GM23338 (cell line): Measurements from ENCODE around the gene HHIPL1. TPM values are rescaled to one million over a fixed set of nuclear protein-coding genes. Genes with fewer than 3 reads are reported as not detected.

ENCODE experiments used
- ATAC-seq: fragments of 200-7000 bp; cut with Tn5 transposase; 3 replicates; pipeline ENCODE4 v1.9.1; 2020
- DNase-seq: peaks from one replicate; pipeline ENCODE4 v3.0.0-alpha.2; 2015; ENCODE audit warnings: low spot score
- H2AFZ ChIP-seq: fragments of 200-600 bp; sonication (generic); 2 replicates; pipeline ENCODE4 v1.8.0; 2016; ENCODE audit warnings: antibody characterized with exemption, mild to moderate bottlenecking, moderate library complexity
- H3F3A ChIP-seq: fragments of 200-600 bp; sonication (generic); replicated peaks from 2 replicates; pipeline ENCODE4 v1.8.0; 2017; ENCODE audit warnings: antibody characterized with exemption, mixed run types, low read depth
- H3K27ac ChIP-seq: fragments of 200-600 bp; sonication (generic); 2 replicates; pipeline ENCODE4 v1.6.1; 2016; ENCODE audit warnings: low read depth
- H3K27me3 ChIP-seq: fragments of 200-600 bp; sonication (generic); 2 replicates; pipeline ENCODE4 v1.8.0; 2016; ENCODE audit warnings: mild to moderate bottlenecking, mixed run types, moderate library complexity; ENCODE audit not compliant: insufficient read depth
- H3K36me3 ChIP-seq: fragments of 200-600 bp; sonication (generic); 2 replicates; pipeline ENCODE4 v1.8.0; 2016; ENCODE audit warnings: mild to moderate bottlenecking; ENCODE audit not compliant: insufficient read depth
- H3K4me1 ChIP-seq: fragments of 200-600 bp; sonication (generic); 2 replicates; pipeline ENCODE4 v1.8.0; 2016; ENCODE audit warnings: mild to moderate bottlenecking, moderate library complexity; ENCODE audit not compliant: insufficient read depth
- H3K4me2 ChIP-seq: fragments of 200-600 bp; sonication (generic); 2 replicates; pipeline ENCODE4 v1.7.1; 2017; ENCODE audit warnings: mixed run types
- H3K4me3 ChIP-seq: fragments of 200-600 bp; sonication (generic); 2 replicates; pipeline ENCODE4 v1.6.1; 2016; ENCODE audit warnings: mixed run types
- H3K79me2 ChIP-seq: fragments of 200-600 bp; sonication (generic); replicated peaks from 2 replicates; pipeline ENCODE4 v1.8.0; 2017; ENCODE audit warnings: mild to moderate bottlenecking; ENCODE audit not compliant: insufficient read depth
- H3K9me2 ChIP-seq: fragments of 200-600 bp; sonication (generic); 2 replicates; pipeline ENCODE4 v1.8.0; 2017; ENCODE audit not compliant: insufficient read depth
- H4K20me1 ChIP-seq: fragments of 200-600 bp; sonication (generic); replicated peaks from 2 replicates; pipeline ENCODE4 v1.8.0; 2017; ENCODE audit warnings: mild to moderate bottlenecking; ENCODE audit not compliant: insufficient read depth
- H3K27ac Mint-ChIP-seq: 2 replicates; pipeline ENCODE4 v1.8.0; 2020; ENCODE audit warnings: inconsistent platforms, mild to moderate bottlenecking, moderate library complexity, mixed read lengths
- H3K27me3 Mint-ChIP-seq: 3 replicates; pipeline ENCODE4 v1.8.0; 2022; ENCODE audit warnings: low read depth, mild to moderate bottlenecking, moderate library complexity, mixed read lengths, inconsistent platforms; ENCODE audit not compliant: insufficient read depth, poor library complexity
- H3K36me3 Mint-ChIP-seq: 3 replicates; pipeline ENCODE4 v1.8.0; 2021; ENCODE audit warnings: low read depth, mild to moderate bottlenecking, inconsistent platforms, moderate library complexity, mixed read lengths
- H3K4me1 Mint-ChIP-seq: 3 replicates; pipeline ENCODE4 v1.8.0; 2020; ENCODE audit warnings: mild to moderate bottlenecking, inconsistent platforms, mixed read lengths
- H3K4me3 Mint-ChIP-seq: 3 replicates; pipeline ENCODE4 v1.8.0; 2021; ENCODE audit warnings: moderate library complexity, mild to moderate bottlenecking, inconsistent platforms, mixed read lengths
- H3K9me3 Mint-ChIP-seq: 3 replicates; pipeline ENCODE4 v1.8.0; 2020; ENCODE audit warnings: moderate library complexity, mild to moderate bottlenecking, inconsistent platforms, mixed read lengths
- CREB1 ChIP-seq: fragments of 250-450 bp; sonication (Bioruptor Pico); IDR thresholded peaks from 2 replicates; pipeline ENCODE4 v1.5.0; 2020; ENCODE audit warnings: low read depth, mild to moderate bottlenecking, moderate library complexity
- EZH2 ChIP-seq: fragments of 200-600 bp; sonication (generic); IDR thresholded peaks from one replicate; pipeline ENCODE4 v1.8.0; 2017; ENCODE audit warnings: antibody characterized with exemption, mild to moderate bottlenecking, low read depth; ENCODE audit not compliant: unreplicated experiment
- EZH2phosphoT487 ChIP-seq: fragments of 200-600 bp; sonication (generic); IDR thresholded peaks from one replicate; pipeline ENCODE4 v1.8.1; 2018; ENCODE audit warnings: antibody characterized with exemption; ENCODE audit not compliant: unreplicated experiment
- NANOG ChIP-seq: IDR thresholded peaks from 2 replicates; pipeline ENCODE4 v1.6.1; 2016; ENCODE audit warnings: antibody characterized with exemption, borderline replicate concordance
- POLR2AphosphoS5 ChIP-seq: IDR thresholded peaks from 2 replicates; pipeline ENCODE4 v1.6.1; 2016; ENCODE audit warnings: antibody characterized with exemption, low read depth
- STAT1 ChIP-seq: IDR thresholded peaks from one replicate; pipeline ENCODE4 v1.6.1; 2016; ENCODE audit warnings: antibody characterized with exemption; ENCODE audit not compliant: unreplicated experiment
- ZNF331 ChIP-seq: fragments of 250-450 bp; sonication (Bioruptor Pico); IDR thresholded peaks from 2 replicates; pipeline ENCODE4 v1.5.0; 2020; ENCODE audit warnings: low read depth, mild to moderate bottlenecking, moderate library complexity
- polyA plus RNA-seq: library from polyadenylated mRNA; unstranded; fragments of >200 nt; fragmentation: Nextera tagmentation; extraction: Ambion mirVana; gene quantifications from 2 replicates; pipeline ENCODE4 v1.2.1, GENCODE V29; 2016
- total RNA-seq: library from RNA; depleted of rRNA; stranded (reverse); fragments of >200 nt; shearing (Covaris generic); gene quantifications from 2 replicates; pipeline ENCODE4 v1.2.3, GENCODE V29; 2014
- TF ChIP-seq, protein P1 (sequence below), 2 experiments: fragments of 200-600 bp in 1 of 2; sonication (generic) in 1 of 2; conservative IDR thresholded peaks; 2 replicates each; pipeline versions ENCODE4 v1.5.1 to v1.6.1; 2016 to 2017; ENCODE audit warnings: antibody characterized with exemption in 2 of 2, low read depth in 2 of 2, mild to moderate bottlenecking in 2 of 2, moderate library complexity in 1 of 2
- TF ChIP-seq, protein P2 (sequence below): fragments of 250-450 bp; sonication (Bioruptor Pico); IDR thresholded peaks from 2 replicates; pipeline ENCODE4 v1.5.0; 2020; ENCODE audit warnings: mild to moderate bottlenecking, moderate library complexity

Gene HHIPL1
- total and polyA plus RNA-seq, 2 experiments from 2014 or later: 1.9 to 2.0 TPM

DNA sequence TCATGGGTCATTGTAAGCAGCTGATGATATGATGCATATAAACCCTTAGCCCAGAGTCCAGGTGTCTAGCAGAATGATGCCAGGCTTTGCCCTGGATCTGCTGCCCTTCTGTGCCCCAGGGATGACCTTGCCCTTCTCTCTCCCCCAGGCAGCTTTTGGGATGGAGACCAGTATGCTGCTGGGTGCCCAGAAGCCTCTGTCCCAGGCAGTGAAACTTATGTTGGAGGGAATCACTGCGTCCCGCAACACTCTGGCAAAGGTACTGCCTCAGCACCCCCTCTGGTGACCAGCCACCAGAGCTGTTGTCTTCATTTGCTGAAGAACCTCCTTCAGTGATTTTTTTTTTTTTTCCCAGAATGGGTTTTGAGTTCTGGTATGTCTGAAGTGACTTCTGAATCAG lies 62.5 kb downstream of the HHIPL1 start:
- no peaks in the 10 kb centered on the region for H3K27me3 ChIP-seq
- H3K36me3 ChIP-seq: no peaks in the 10 kb centered on the region
- no peaks in the 10 kb centered on the region for H3F3A ChIP-seq
- H3K36me3 Mint-ChIP-seq: peaks cover 16% of the 10 kb centered on the region
- no peaks in the 10 kb centered on the region for H4K20me1 ChIP-seq
- no peak overlapping the region for H2AFZ ChIP-seq
- no peaks in the 10 kb centered on the region for H3K79me2 ChIP-seq
- no peaks in the 10 kb centered on the region for H3K4me1 ChIP-seq
- no peak overlapping the region for H3K4me3 Mint-ChIP-seq
- H3K9me2 ChIP-seq: no peaks in the 10 kb centered on the region
- H3K9me3 Mint-ChIP-seq: peaks cover 24% of the 10 kb centered on the region
- no peak overlapping the region for H3K27ac Mint-ChIP-seq
- no peaks in the 10 kb centered on the region for H3K4me1 Mint-ChIP-seq
- H3K4me3 ChIP-seq: no peak overlapping the region
- no peak overlapping the region for H3K27ac ChIP-seq
- no peak overlapping the region for H3K4me2 ChIP-seq
- ATAC-seq (no peak), DNase-seq (no peak)
- no peak for TF ChIP-seq POLR2AphosphoS5
- TF ChIP-seq, protein P1, sequence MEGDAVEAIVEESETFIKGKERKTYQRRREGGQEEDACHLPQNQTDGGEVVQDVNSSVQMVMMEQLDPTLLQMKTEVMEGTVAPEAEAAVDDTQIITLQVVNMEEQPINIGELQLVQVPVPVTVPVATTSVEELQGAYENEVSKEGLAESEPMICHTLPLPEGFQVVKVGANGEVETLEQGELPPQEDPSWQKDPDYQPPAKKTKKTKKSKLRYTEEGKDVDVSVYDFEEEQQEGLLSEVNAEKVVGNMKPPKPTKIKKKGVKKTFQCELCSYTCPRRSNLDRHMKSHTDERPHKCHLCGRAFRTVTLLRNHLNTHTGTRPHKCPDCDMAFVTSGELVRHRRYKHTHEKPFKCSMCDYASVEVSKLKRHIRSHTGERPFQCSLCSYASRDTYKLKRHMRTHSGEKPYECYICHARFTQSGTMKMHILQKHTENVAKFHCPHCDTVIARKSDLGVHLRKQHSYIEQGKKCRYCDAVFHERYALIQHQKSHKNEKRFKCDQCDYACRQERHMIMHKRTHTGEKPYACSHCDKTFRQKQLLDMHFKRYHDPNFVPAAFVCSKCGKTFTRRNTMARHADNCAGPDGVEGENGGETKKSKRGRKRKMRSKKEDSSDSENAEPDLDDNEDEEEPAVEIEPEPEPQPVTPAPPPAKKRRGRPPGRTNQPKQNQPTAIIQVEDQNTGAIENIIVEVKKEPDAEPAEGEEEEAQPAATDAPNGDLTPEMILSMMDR (conservative IDR thresholded peaks at IDR 0.05; ENCODE audit: low read depth in 2 of 2): 0 out of 4 replicates have a peak, but pooled peaks of 1 of the 2 experiments have one; percentile 3
- peaks cover 2% of the 10 kb centered on the region for H3K27me3 Mint-ChIP-seq

DNA sequence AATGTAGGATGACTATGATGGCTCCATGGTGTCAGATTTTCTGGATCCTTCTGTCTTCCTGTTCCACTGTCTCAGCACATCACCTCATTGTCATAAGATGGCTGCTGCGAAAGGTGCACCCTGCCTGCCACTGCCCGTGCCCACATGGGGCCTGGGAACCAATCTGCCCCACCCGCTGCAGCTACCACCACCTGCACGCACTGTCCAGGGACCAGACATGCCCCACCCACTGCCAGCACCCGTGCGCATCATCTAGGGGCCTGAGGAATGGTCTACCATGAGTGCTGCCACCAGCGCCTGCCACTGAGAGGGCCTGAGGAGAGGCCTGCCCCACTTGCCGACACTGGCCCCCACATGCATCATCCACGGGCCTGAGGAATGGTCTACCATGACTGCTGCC lies 63.0 kb downstream of the HHIPL1 start:
- DNase-seq (no peak), ATAC-seq (no peak)
- Mint-ChIP-seq H3K9me3 (peaks cover 26% of the 10 kb centered on the region), H3K27ac (no peak overlapping the region), H3K27me3 (peaks cover 2% of the 10 kb centered on the region), H3K4me3 (no peak overlapping the region), H3K36me3 (peaks cover 13% of the 10 kb centered on the region), H3K4me1 (no peaks in the 10 kb centered on the region)
- H3K4me2 ChIP-seq: no peak overlapping the region
- no peak overlapping the region for H3K4me3 ChIP-seq
- H3K9me2 ChIP-seq: no peaks in the 10 kb centered on the region
- H2AFZ ChIP-seq: no peak overlapping the region
- no peaks in the 10 kb centered on the region for H3K27me3 ChIP-seq
- no peak overlapping the region for H3K27ac ChIP-seq
- no peaks in the 10 kb centered on the region for H3F3A ChIP-seq
- TF ChIP-seq, protein P2, sequence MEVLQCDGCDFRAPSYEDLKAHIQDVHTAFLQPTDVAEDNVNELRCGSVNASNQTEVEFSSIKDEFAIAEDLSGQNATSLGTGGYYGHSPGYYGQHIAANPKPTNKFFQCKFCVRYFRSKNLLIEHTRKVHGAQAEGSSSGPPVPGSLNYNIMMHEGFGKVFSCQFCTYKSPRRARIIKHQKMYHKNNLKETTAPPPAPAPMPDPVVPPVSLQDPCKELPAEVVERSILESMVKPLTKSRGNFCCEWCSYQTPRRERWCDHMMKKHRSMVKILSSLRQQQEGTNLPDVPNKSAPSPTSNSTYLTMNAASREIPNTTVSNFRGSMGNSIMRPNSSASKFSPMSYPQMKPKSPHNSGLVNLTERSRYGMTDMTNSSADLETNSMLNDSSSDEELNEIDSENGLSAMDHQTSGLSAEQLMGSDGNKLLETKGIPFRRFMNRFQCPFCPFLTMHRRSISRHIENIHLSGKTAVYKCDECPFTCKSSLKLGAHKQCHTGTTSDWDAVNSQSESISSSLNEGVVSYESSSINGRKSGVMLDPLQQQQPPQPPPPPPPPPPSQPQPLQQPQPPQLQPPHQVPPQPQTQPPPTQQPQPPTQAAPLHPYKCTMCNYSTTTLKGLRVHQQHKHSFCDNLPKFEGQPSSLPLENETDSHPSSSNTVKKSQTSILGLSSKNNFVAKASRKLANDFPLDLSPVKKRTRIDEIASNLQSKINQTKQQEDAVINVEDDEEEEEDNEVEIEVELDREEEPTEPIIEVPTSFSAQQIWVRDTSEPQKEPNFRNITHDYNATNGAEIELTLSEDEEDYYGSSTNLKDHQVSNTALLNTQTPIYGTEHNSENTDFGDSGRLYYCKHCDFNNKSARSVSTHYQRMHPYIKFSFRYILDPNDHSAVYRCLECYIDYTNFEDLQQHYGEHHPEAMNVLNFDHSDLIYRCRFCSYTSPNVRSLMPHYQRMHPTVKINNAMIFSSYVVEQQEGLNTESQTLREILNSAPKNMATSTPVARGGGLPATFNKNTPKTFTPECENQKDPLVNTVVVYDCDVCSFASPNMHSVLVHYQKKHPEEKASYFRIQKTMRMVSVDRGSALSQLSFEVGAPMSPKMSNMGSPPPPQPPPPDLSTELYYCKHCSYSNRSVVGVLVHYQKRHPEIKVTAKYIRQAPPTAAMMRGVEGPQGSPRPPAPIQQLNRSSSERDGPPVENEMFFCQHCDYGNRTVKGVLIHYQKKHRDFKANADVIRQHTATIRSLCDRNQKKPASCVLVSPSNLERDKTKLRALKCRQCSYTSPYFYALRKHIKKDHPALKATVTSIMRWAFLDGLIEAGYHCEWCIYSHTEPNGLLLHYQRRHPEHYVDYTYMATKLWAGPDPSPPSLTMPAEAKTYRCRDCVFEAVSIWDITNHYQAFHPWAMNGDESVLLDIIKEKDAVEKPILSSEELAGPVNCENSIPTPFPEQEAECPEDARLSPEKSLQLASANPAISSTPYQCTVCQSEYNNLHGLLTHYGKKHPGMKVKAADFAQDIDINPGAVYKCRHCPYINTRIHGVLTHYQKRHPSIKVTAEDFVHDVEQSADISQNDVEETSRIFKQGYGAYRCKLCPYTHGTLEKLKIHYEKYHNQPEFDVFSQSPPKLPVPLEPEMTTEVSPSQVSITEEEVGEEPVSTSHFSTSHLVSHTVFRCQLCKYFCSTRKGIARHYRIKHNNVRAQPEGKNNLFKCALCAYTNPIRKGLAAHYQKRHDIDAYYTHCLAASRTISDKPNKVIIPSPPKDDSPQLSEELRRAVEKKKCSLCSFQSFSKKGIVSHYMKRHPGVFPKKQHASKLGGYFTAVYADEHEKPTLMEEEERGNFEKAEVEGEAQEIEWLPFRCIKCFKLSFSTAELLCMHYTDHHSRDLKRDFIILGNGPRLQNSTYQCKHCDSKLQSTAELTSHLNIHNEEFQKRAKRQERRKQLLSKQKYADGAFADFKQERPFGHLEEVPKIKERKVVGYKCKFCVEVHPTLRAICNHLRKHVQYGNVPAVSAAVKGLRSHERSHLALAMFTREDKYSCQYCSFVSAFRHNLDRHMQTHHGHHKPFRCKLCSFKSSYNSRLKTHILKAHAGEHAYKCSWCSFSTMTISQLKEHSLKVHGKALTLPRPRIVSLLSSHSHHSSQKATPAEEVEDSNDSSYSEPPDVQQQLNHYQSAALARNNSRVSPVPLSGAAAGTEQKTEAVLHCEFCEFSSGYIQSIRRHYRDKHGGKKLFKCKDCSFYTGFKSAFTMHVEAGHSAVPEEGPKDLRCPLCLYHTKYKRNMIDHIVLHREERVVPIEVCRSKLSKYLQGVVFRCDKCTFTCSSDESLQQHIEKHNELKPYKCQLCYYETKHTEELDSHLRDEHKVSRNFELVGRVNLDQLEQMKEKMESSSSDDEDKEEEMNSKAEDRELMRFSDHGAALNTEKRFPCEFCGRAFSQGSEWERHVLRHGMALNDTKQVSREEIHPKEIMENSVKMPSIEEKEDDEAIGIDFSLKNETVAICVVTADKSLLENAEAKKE (CRISPR knock-in tag): no peak
- no peak for TF ChIP-seq EZH2phosphoT487
- no peak for TF ChIP-seq STAT1
- TF ChIP-seq, protein P1 (conservative IDR thresholded peaks at IDR 0.05; ENCODE audit: low read depth in 2 of 2): no peak
- no peak for TF ChIP-seq ZNF331 (CRISPR knock-in tag)
- TF ChIP-seq POLR2AphosphoS5: no peak
- no peak for TF ChIP-seq CREB1
- TF ChIP-seq EZH2: no peak
- TF ChIP-seq NANOG: no peak
- no peaks in the 10 kb centered on the region for H3K36me3 ChIP-seq
- H4K20me1 ChIP-seq: no peaks in the 10 kb centered on the region
- no peaks in the 10 kb centered on the region for H3K4me1 ChIP-seq
- no peaks in the 10 kb centered on the region for H3K79me2 ChIP-seq
